HG03575 (cell line): ENCODE data around the gene MYH9.
"Not testable (repeated sequence)": the region's sequence is repeated elsewhere in the genome, so short reads cannot be mapped to it uniquely, and the experiment has no call there.

ENCODE experiments used
- ATAC-seq: cut with Tn5 transposase; IDR thresholded peaks from one replicate; pipeline ENCODE4 v1.9.1; 2021; ENCODE audit not compliant: unreplicated experiment, insufficient number of reproducible peaks, low FRiP score; ENCODE audit errors: extremely low read depth

Gene MYH9

DNA sequence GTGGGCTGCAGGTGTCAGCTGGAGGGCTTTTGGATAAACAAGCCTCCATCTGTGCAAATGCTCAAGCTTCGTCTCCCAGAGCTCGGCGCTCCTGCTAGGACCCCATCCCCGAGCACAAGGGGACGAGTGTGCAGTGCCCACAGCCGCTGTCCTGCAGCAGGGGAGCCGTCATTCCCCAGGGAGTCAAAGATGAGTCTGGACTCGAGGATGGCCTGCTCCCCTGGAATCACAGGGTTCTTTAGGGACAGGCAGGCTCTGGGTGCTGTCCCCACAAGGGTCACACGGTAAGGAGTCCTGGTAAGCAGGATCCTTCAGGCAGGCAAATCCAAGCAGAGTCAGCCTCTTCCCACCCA lies 84.7 kb downstream of the MYH9 start:
- ATAC-seq = no peak

GRCh38 chr22:36302439-36303114 lies 85.2 kb downstream of the MYH9 start:
- ATAC-seq = no peak

- ATAC-seq = no peak
Measured at GRCh38 chr22:36301851-36302250, 85.9 kb downstream of the MYH9 start.

GRCh38 chr22:36301384-36301828 lies 86.4 kb downstream of the MYH9 start:
- no peak for ATAC-seq

- ATAC-seq = no peak
Measured at GRCh38 chr22:36300396-36301212, 87.2 kb downstream of the MYH9 start.

DNA sequence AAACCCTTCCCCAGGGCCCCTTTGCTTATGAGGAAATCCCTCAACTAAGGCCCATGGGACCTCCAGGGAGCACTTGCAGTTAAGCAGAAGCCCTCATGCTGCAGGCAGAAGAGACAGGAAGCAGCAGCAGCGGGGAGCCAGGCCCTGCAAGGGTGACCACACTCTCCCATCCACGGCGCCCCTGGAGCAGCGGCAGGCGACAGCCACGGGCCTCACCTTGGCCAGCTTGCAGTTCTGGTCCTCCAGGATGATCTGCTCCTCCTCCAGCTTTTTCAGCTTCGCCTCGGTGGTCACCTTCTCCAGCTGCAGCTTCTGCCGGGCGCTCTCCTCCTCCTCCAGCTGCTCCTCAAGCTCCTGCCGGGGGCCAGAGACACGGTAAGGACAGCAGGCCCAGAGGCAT lies 87.9 kb downstream of the MYH9 start:
- no peak for ATAC-seq

DNA sequence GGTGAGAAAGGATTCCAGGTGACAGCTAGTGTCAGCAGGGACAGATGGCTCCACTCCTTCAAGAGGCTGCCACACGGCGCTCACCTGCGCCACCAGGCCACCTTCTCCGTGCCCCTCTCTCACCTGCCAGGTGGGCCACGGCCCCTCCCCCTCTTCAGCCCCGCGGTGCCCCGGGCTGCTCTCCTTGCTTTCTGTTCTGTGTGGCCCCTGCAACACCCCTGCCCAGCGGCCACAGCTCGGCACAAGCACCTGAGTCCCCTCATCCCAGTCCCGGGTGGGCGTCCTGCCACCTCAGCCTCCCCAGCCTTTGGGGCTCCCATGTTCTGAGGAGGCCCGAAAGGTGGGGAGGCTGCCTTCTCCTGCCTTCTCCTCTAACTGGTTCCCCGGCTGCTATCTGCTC lies 88.5 kb downstream of the MYH9 start:
- ATAC-seq = no peak

DNA sequence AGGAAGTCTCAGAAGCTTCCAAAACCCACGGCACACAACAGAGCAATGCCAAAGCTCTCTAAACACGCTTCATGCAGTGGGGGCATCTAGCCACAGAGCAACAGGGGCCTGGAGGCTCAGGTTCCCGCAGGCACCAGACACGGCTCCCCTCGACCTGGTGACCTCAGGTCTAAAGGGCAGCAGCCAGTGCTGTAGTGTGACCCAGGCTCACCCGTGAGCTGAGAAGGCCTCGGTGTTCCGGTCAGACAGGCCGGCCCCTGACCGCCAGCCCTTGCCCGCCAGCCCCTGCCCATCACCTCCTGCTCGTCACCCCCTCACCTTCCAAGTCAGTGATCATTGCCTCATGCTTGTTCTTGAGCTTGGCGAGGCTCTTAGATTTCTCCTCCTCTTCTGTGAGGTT lies 89.2 kb downstream of the MYH9 start:
- ATAC-seq = no peak

- ATAC-seq = no peak
Measured at GRCh38 chr22:36298118-36298517, 89.6 kb downstream of the MYH9 start.

DNA sequence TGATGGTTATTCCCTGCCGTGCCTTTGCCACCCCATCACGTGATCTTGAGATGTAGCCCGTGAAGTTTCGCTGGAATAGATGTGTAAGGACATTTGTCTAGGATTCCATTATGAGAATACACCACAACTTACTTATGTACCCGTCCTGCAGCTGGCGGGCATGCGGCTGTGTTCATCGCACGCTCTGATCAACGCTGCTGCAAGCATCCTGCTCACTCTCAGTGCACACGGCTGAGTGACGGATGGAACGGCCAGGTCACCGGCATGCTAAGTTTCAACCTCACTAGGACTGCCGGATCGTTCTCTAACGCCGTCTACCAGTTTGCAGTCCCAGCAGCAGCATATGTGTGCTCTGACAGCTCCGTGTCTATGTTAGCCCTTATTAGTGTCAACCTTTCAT lies 90.2 kb downstream of the MYH9 start:
- ATAC-seq = no peak

DNA sequence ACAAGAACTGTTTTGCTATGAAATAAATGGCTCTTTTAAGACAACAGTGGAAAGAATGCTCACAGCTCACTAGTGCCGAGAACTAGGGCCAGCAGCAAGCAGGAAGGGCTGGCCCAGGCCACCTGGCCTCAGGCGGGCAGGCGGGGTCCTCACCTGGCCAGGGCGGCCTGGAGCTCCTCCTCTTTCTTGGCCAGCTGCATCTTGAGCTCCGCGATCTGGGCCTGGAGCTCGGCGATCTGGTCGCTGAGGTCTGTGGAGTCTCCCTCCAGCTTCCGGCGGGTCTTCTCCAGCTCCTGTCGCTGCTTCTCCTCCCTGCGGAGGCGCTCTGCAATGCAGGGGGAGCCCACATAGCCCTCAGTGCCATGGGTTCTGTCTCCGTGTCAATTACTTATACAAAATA lies 91.1 kb downstream of the MYH9 start:
- no peak for ATAC-seq

DNA sequence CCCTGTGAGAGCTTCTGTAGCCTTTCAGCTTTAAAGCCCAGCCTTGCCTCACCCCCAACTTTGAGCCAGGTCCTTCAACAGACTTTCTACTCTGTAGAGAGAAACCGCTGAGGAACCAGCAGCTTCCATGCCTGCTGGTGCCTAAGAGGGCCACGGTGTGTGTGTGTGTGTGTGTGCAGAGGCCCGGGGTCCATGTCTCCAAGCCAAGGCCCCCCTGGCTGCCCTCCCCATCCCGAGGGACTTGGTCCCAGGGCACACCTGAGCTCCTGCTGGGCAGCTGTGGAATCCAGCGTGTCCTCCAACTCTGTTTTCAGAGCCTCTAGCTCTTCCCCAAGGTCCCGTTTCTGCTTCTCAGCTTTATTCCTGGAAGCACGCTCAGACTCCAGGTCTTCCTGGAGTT lies 92.5 kb downstream of the MYH9 start:
- ATAC-seq = no peak

DNA sequence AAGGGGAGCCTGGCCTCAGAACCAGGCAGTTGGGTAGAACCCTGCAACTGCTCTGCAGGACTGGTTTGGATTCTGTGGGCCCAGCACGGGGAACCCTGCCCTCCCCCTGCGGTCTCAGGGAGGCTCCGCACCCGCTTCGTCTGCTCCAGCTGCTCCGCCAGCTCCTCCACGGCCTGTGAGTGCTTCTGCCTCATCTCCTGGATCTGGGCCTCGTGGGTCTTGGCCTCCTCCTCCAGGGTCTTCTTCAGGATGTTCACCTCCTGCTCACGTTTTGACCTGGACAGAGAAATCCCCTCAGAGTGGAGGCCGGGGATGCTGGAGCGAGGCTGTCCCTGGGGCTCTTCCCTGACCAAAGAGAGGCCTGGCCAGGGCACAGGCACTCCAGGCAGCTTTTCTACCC lies 93.0 kb downstream of the MYH9 start:
- no peak for ATAC-seq

DNA sequence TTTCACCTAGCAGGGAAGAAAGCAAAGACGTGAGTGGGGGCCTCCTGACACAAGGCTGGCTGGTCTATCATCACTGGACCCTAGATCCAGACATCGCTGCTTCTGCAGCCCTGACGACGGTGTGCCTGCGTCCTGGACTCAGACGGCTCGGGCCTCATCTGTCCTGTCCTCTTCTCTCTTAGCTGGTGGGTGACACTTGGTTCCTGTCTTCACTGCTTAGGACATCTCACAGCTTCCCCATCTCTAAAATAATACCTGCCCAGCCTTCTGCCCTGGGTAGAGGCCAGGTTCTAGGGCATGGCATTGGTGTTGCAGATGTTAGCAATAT lies 93.5 kb downstream of the MYH9 start:
- no peak for ATAC-seq

- ATAC-seq = no peak
Measured at GRCh38 chr22:36293606-36294292, 94.0 kb downstream of the MYH9 start.

DNA sequence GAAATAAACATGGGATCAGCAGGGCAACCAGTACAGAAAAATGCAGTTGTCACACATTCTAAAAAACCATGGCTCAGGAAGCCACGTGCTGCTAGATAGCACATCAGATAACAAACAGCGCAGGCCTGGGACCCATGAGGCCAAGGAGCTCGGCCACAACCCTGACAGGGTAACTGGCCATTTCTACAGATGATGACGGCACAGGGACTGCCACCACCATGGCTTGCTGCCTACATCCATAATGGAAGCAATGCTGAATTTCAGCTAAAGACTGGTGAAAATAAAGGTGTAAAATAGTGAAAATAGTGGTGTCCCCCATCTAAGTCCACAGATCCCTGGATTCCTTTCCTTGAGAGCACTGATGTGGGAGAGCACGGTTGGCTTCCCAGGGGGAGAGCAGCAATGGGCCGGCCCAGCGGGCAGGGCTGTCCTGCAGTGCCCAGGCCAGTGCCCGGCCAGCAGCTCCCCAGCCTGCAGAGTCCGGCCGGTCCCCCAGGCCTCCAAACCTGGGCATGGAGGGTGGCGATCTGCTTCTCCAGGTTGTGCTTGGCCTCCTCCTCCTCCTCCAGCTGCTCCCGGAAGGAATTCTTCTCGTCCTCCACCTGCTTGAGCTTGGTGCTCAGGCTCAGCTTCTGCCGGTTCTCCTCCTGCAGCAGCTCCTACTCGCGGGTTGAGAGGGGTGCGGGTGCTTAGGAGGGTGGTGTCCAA lies 94.8 kb downstream of the MYH9 start:
- no peak for ATAC-seq

GRCh38 chr22:36291831-36292740 lies 95.7 kb downstream of the MYH9 start:
- ATAC-seq = no peak

DNA sequence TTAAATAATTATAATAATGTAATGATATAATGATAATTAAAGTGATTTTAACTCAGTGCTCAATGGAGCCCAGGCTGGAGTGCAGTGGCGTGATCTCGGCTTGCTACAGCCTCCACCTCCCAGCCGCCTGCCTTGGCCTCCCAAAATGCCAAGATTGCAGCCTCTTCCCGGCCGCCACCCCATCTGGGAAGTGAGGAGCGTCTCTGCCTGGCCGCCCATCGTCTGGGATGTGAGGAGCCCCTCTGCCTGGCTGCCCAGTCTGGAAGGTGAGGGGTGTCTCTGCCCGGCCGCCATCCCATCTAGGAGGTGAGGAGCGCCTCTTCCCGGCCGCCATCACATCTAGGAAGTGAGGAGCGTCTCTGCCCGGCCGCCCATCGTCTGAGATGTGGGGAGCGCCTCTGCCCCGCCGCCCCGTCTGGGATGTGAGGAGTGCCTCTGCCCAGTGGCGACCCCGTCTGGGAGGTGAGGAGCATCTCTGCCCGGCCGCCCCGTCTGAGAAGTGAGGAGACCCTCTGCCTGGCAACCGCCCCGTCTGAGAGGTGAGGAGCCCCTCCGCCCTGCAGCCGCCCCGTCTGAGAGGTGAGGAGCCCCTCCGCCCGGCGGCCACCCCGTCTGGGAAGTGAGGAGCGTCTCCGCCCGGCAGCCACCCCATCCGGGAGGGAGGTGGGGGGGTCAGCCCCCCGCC lies 97.2 kb downstream of the MYH9 start:
- ATAC-seq = not testable (repeated sequence)
